ENCODE results near the gene PRDM8.

PRDM8 gene

DNA sequence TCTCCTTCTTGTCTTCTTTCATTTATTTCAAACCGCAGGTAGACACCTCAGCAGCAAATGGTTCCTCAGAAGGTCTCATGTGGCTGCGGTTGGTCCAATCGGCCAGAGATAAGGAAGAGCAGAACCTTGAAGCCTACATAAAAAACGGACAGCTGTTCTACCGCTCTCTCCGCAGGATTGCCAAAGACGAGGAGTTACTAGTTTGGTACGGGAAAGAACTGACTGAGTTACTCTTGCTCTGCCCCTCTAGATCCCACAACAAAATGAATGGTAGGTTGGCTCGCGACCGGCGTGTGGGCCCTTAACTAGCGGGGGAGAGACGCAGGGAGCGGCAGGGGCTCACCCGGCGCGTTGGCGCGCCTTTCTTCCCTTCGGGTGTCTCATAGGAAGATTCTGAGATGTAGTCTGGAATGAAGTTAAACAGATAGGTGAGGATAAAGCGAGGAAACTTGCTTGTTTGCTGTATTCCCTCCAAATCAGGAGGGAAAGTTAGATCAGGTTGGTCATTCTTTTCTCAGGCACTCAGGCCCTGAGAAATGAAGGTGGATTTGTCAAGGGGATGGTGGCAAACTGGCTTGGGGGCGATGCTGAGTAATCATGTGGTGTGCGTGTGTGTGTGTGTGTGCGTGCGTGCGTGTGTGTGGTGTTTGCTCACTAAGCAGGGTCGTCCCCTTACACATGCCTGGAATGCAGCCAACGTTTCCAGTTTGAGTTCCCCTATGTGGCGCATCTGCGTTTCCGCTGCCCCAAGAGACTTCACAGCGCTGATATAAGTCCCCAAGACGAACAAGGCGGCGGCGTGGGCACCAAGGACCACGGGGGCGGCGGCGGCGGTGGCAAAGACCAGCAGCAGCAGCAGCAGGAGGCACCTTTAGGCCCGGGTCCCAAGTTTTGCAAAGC, 4.2 kb downstream of the PRDM8 start:
- no peak for DNase-seq (ENCODE audit: low spot score)

GRCh38 chr4:80202190-80202711, 4.9 kb downstream of the PRDM8 start:
- peak; percentile 83 for DNase-seq (ENCODE audit: low spot score)

DNA sequence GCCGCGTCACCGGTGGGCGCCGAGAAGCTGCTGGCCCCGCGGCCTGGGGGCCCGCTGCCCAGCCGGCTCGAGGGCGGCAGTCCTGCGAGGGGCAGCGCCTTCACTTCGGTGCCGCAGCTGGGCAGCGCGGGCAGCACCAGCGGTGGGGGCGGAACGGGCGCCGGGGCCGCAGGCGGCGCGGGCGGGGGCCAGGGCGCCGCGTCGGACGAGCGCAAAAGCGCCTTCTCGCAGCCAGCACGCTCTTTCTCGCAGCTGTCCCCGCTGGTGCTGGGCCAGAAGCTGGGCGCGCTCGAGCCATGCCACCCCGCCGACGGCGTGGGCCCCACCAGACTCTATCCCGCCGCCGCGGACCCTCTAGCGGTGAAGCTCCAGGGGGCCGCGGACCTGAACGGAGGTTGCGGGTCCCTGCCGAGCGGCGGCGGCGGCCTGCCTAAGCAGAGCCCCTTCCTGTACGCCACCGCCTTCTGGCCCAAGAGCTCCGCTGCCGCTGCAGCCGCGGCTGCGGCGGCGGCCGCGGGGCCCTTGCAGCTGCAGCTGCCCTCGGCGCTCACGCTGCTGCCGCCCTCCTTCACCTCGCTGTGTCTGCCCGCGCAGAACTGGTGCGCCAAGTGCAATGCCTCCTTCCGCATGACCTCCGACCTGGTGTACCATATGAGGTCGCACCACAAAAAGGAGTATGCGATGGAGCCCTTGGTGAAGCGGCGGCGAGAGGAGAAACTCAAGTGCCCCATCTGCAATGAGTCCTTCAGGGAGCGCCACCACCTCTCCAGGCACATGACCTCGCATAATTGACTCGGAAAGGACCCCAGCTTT, 5.6 kb downstream of the PRDM8 start:
- peak; percentile 48 for DNase-seq (ENCODE audit: low spot score)

DNA sequence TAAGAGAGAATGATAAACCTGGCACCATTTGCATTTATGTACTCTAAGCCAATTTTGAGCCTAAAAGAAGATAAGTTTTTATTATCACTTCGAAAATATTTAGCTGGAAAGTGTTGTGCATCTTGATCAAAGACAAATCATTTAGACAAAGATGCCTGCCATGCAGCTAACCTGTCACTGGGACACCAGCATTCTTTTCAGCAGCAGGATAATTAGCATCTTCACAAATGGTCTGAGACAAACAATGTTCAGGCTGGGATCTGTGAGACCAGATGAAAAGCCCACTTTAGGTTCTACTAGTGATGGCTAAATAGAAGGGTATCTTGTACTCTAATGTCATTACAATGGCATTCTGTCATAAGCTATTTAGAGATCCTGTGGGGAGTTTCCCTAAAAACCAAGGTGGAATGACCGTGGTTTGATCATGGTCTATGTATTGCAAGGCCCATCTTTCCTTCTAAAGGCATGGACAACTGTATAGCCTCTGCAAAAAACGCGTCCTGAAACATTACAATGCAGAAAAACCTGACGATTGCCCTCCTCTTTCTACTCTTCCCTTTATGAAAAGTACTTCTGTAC, 7.2 kb downstream of the PRDM8 start:
- DNase-seq (ENCODE audit: low spot score) = no peak

- DNase-seq (ENCODE audit: low spot score) = no peak
Observed at GRCh38 chr4:80206111-80206510, 8.8 kb downstream of the PRDM8 start.

DNA sequence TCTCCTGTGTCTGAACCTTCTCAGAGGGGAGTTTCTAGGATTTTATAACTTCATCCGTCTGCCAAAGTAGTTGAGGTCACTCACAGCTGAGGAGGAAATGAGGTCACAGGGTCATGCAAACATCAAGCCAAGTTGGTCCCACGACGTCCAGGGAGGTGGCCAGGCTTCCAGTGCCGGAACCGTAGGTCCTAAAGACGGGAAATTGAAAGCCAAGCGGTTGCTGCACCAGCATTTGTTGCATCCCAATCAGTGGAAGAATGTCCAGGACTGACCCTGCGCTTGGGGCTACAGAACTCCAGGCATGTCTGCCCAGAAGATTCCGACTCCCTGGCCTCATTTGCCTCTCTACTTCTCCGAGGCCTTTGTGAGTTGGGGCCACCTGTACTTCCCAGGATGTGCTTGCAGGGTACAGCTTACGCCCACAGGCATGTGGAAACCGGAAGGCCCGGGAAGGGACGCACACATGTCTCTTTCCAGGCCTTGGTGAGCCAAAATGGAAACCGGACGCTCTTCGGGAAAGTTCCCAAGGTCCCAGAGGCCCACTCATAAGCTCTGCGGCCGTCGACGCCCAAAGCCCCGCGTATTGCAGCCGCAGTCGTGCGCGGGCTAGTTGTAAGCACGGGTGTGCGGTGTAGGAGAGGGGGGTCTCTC, 9.3 kb downstream of the PRDM8 start:
- no peak for DNase-seq (ENCODE audit: low spot score)

- no peak for DNase-seq (ENCODE audit: low spot score)
Observed at GRCh38 chr4:80207172-80207583, 9.9 kb downstream of the PRDM8 start.

GRCh38 chr4:80207664-80208063, 10.4 kb downstream of the PRDM8 start:
- DNase-seq (ENCODE audit: low spot score) = no peak

DNA sequence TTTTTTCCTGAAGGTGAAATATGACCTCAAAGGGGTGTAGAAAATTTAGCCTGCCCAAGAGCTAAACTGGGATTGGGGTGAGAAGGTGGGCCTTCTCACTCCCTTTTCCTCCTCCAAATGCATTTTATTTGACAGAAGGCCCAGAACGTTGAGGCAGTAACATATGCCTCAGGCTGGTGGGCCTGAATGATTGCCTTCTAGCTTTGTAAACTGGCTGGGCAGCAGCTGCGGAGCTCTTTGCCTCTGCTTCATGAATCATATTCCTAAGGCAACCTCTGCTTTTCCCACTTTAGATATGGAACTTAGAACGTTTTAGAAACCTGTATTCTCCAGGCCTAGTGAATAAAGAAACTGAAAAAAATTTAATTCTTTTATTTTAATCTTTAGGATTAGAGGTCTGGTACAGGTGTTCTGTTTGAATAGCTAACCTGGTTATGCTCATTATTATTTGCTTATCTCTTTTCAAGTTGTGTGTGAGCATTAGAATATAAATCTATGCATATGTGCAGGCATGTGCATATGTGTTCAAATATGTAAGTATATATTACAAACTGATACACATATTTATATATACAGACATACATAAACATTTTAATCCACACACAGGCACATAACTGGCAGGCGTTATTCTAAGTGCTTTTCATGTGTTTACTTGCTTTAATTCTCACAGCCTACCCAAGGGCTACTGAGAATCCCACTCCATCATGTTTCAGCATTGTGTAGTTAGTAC, 11.5 kb downstream of the PRDM8 start:
- no peak for DNase-seq (ENCODE audit: low spot score)

DNA sequence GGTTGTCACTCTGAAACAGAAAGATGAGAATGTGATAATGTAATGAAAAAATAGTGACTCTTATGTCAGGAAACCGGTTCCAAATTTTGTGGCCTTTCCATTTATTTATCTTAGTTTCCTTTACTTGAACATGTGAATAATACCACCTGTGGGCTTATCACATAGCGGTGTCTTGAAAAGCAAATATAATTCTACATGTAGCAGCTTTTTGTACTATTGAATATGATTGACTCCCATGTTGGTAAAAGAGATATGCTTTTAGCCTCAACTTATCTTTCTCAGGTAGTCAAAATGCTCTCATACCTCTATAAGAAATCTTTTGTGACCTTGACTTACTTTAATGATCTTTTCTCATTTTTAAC, 12.0 kb downstream of the PRDM8 start:
- DNase-seq (ENCODE audit: low spot score) = no peak

- no peak for DNase-seq (ENCODE audit: low spot score)
Observed at GRCh38 chr4:80210549-80210948, 13.2 kb downstream of the PRDM8 start.

GRCh38 chr4:80213117-80213815, 16.0 kb downstream of the PRDM8 start:
- no peak for DNase-seq (ENCODE audit: low spot score)

GRCh38 chr4:80215449-80216052, 18.2 kb downstream of the PRDM8 start:
- DNase-seq (ENCODE audit: low spot score) = no peak

DNA sequence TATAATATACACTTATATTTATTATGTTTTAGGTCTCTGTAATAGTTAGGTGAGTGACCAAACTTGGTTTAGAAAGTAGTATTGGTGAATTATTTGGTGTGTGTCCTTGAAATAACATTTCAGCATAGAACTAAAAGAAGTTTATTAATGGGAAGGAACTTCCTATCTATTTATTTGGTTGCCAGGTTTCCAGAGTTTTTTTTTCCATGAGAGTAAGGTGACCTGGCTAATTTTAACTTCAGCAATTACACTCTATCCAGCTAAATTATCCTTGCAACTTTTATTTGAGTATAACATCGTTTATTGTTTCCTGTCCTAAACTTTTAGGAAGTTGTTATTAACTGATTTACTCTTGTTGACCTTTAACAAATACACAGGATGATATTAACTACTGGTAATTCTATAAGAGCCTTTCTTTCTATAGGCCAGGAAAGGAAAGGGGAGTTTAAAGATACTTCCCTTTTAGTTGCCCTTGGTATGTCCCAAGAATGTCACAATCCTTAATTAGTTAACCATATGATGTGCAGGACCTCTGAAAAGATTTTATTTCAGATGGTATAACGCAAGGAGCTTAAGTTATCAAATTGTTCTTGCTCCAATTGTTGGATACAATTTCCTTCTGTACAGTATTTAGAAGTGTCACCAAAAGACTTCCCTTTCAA, 18.9 kb downstream of the PRDM8 start:
- no peak for DNase-seq (ENCODE audit: low spot score)

- peak; percentile 9 for DNase-seq (ENCODE audit: low spot score)
Observed at GRCh38 chr4:80219301-80220025, 22.2 kb downstream of the PRDM8 start.

GRCh38 chr4:80220711-80221110, 23.4 kb downstream of the PRDM8 start:
- no peak for DNase-seq (ENCODE audit: low spot score)

DNA sequence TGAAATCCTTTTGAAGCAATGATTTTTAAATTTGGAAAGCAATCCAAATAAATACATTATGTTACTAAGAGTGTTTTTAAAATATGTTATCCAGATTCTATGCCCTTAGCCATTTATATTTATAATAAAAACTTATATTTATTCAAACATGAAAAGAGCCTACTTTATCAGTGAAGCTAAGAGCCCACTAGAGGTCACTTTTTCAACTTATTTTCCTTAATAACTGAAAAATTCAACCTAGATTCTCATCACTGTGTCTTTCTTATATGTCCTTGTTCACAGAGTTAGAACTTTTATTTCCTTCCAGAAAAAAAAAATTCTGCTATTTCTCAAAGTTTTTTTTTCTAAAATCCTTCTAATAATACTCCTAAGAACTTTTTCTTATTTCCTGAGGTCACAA, 23.9 kb downstream of the PRDM8 start:
- no peak for DNase-seq (ENCODE audit: low spot score)

DNA sequence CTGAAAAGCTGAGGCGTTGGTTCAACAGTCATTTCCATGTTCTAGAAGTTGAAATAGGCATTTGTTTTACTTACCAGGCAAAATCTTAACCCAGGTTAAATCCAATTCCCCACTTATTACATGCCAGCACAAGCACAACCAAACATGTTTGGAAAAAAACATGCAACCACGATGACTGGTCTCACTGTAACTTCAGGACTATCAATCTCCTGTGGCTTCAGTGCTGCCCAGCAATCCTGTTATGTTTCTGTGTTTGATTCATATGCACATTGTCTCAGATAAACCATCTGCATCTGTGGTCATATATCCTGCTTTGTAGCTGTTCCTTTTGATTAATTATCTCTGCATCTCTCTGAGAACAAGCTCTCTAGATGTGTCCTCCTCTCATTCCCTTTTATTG, 28.3 kb downstream of the PRDM8 start:
- no peak for DNase-seq (ENCODE audit: low spot score)

GRCh38 chr4:80226094-80226493, 28.8 kb downstream of the PRDM8 start:
- DNase-seq (ENCODE audit: low spot score) = no peak
